HG02973 (cell line): ENCODE measurements around the gene ELF1.
"Not testable (repeated sequence)": the region's sequence is repeated elsewhere in the genome, so short reads cannot be mapped to it uniquely, and the experiment has no call there.

ENCODE experiments used
- ATAC-seq: cut with Tn5 transposase; IDR thresholded peaks from one replicate; pipeline ENCODE4 v1.9.1; 2021; ENCODE audit warnings: moderate library complexity; ENCODE audit not compliant: unreplicated experiment

The ELF1 gene

DNA sequence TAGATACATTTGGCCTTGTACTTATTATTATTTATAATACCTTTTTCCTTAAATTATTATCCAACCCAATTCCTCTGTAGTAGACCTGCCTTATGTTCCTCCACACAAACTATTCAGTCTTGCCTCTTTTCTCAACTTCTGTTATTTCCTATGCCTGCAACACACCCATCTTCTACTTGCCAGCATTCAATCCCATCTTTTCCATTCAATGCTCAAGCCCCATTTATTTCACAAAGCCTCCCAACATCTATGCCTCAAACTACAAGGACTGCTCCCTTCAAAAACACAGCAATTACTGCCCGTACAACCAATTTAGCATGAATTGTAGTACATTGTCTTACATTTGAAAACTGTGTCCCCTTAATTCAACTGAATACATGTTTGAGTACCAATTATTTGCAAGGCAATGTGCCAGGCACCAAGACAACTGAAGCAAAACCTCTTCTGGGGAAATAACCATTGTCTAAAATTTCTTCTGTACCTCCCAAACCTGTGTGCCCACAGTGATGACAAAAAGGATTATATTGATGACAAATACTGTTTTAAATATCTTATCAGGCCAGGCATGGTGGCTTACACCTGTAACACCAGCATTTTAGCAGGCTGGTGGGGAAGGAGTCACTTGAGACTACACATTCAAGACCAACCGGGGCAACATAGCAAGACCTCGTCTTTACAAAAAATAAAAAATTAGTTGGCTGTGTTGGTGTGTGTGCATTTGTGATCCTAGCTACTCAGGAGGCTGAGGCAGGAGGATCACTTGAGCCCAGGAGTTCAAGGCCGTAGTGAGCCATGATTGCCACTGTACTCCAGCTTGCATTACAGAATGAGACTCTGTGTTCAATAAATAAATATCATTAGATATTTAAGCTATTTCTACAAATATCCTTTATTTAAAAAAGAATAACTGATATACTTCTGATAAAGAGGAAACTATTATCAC, 35.1 kb downstream of the ELF1 start:
- no peak for ATAC-seq

DNA sequence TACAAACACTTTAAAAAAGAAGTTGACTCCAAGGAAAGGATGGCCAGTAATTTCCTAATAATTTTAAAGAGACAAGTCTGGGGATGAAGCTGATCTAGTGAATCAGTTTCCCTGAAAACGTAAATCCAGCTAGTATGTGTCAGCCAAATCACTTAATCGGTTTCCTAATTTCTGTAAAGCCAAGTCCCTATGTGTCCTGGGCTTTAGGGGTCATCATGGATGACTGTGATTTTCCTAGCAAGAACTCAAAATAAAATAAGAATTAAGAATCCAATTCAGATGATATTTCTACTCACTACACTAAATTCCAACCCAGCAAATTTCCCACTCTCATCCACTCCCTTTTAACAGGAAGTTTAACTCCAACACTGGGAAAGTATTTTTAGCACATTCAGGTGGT, 35.9 kb downstream of the ELF1 start:
- ATAC-seq, result no peak

DNA sequence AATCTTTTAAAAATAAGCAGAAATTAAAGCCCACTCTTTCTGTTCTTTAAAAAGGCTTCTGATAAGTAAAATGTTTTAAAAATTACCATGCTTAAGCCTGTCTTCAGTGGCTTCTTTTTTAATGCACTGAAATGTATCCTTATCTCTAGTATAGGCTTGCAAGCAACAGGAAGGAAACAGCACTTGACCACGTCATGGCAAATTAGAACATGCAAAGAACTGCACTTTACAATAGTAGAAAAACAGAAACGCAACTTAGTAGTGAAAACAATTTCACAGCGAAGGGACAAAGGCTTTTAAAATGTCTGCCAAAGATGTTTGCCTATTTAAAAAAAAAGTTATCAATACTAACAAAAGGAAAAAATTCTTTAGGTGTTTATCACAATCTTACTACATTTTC, 36.3 kb downstream of the ELF1 start:
- peak; percentile 53 for ATAC-seq

- no peak for ATAC-seq
Measured at GRCh38 chr13:40981949-40982348, 37.2 kb downstream of the ELF1 start.

GRCh38 chr13:40981361-40981760, 37.8 kb downstream of the ELF1 start:
- ATAC-seq, result no peak

DNA sequence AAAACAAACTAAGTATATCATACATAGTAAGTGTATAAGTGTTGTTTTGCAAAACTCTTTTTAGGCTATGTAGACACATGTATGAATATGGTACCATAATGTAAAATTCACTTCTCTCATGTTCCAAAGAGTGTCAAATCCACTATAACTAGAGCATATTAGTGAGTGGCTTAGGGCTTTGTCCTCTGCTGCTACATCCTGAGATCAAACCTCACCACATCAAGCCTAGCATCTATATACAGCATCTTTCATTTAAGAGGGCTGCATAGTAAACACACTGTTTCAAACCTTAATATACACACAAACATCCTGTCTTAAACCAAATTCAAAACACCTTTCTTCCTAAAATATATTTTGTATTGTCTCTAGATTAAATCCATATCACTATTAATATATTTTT, 38.7 kb downstream of the ELF1 start:
- no peak for ATAC-seq

- no peak for ATAC-seq
Measured at GRCh38 chr13:40979232-40979631, 39.9 kb downstream of the ELF1 start.

- ATAC-seq, result not testable (repeated sequence)
Measured at GRCh38 chr13:40978109-40978508, 41.0 kb downstream of the ELF1 start.

DNA sequence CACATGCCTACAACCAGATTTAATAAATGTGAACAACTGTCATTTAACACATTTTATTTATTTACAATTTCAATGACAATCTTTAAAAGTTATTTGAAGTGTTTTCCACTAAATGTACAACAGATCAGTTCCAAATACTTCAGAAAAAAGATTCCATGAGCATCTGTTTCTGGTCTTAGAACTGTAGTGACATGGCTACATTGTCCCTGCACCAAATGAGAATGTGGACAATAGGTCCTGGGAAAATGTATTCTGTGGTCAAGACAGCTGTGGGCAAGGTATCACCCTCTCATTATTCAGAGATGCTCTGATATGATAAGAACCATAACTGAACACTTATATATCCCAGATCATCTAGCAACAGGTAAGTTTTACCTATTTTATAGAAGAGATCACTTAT, 43.7 kb downstream of the ELF1 start:
- ATAC-seq, result no peak

GRCh38 chr13:40974460-40975407, 44.4 kb downstream of the ELF1 start:
- peak; percentile 50 for ATAC-seq

GRCh38 chr13:40973409-40973808, 45.7 kb downstream of the ELF1 start:
- no peak for ATAC-seq

DNA sequence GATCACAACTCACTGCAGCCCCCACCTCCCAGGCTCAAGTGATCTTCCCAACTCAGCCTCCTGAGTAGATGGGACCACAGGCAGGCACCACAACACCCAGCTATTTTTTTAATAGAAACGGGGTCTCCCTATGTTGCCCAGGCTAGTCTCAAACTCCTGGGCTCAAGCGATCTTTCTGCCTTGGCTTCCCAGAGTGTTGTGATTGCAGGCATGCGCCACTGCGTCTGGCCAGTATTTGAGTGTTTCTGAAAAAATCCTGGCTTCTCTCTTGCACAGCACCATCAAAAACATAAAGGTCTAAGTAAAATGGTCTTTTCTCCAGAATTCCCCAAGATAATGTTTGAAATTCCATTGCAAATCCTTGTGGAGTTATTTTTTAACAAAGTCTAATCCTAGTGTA, 47.8 kb downstream of the ELF1 start:
- ATAC-seq, result no peak

DNA sequence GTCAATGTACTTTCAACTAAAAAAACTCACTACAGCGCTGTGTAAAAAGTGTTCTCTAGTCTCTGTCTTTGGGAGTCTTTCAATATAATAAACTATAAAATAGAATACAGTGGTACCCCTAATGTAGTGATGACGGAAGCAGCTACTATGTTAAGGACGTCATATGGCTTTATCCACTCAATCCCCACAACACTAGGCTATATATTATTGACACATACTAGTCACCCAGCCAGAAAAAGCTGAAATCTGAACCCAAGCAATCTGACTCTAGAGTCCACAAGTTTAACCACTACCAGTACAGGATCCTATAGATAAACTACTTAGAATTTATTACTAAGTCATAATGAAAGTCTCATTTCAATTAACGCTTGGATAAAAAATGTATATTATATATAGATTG, 48.3 kb downstream of the ELF1 start:
- no peak for ATAC-seq

DNA sequence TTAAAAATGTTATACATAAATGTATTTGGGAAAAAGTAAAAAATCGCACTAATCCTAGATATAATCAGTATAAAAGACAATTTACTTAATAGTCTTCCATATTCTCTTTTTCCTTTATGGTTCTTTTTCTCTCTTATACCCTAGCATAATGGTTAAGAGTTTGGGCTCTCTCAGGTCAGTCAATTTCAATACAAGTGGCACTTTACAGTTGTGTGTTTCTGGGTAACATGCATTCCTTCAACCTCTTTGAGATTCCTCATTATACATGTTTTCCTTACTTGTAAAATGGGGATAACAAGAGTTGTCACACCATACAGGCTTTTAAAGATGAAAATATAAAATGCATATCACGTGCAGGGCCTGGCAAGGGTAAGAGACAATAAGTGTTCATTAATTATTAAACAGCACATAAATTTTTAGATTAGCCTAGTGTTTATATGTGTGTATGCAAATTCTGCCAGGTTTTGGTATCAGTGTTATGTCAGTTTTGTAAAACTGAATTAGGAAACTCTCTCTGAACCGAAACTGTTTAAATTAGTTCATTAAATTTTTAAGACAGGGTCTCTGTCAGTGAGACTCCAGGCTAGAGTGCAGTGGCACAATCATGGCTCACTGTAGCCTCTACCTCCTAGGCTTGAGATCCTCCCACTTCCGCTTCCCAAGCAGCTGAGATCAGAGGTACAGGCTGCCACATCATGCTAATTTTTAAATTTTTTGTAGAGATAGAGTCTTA, 49.8 kb downstream of the ELF1 start:
- ATAC-seq, result peak; percentile 48

GRCh38 chr13:40968416-40969000, 50.6 kb downstream of the ELF1 start:
- no peak for ATAC-seq

DNA sequence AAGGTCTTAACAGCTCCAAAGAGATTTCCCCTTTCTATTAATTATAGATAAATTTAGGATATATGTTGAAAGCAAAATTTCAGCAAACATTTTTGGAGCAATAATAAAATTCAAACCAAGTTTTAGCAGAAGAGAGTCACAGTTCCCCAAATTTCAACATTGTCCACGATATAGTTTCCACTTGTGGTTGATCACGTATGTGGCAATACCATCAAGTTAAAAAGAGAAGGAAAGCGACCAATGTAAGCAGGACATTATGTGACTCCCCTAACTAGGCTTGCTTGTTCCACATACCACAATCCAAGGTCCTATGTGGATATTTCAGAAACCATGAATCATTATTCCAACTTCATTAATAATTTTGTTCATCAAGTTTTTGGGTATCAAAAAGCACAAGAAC, 52.8 kb downstream of the ELF1 start:
- ATAC-seq, result no peak

DNA sequence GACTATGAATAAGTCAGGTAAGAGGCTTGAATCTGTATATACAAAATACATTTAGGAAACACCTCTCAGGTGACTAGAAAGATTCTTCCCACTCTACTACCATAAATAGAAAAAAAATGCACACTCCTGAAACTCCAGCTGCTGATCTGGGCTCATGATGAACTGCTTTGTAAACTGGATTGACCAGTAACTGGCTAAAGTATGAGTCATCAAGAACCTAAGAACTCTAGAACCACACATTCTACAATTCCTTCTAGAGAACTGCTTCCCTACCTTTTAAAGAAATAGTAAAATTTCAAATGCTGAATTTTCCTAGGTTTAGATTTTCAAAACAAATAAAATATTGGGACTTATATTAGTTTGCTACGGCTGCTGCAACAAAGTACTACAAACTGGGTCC, 55.2 kb downstream of the ELF1 start:
- no peak for ATAC-seq

- no peak for ATAC-seq
Measured at GRCh38 chr13:40961826-40962225, 57.3 kb downstream of the ELF1 start.

DNA sequence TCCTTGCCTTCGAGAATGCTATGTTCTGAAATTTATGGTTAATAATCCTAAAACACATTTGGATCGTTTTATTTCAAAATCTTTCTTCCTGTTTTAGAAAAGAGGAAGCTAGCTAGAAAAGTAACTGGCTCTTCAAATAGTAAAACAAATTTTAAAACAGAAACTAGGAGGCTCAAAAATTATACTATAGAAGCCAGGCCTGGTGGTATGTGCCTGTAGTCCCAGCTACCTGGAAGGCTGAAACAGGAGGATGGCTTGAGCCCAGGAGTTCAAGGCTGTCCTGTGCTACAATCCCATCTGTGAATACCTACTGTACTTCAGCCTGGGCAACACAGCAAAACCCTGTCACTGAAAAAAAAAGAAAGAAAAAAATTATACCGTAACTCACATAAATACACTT, 57.9 kb downstream of the ELF1 start:
- ATAC-seq, result no peak

GRCh38 chr13:40960716-40961115, 58.4 kb downstream of the ELF1 start:
- no peak for ATAC-seq

- ATAC-seq, result no peak
Measured at GRCh38 chr13:40958655-40959054, 60.5 kb downstream of the ELF1 start.
